ENCODE results near the gene SETDB2. TPM values are rescaled to one million over a fixed set of nuclear protein-coding genes. Genes with fewer than 3 reads are reported as not detected.

The SETDB2 gene
- total and polyA plus RNA-seq, 10 of the 15 experiments (the other 5 are each of a cell fraction or from before 2014, with no cell fraction given) = 1.2 to 10.0 (median 7.4) TPM

DNA sequence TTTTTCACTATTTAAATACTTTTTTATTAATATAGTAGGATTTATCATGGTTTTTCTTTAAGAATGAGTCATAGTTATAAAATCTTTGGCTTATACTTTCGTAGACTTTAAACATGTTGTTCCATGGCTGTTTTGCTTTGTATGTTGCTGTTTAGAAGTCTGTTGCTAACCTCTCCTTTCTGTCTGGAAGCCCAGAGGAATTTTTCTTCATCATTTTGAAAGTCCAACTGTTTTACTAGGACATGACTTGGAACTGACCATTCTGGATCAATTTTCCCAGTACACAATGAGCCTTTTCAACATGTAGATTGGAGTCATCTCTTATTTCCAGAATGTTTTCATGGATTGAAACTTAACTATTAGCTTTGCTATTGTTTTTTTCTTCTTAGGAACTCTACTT lies 8.1 kb upstream of the SETDB2 start:
- ATAC-seq (no peak), FAIRE-seq (no peak), DNase-seq (ENCODE audit: low read depth, low spot score) (no peak)
- Histone ChIP-seq H3K27ac (ENCODE audit: control insufficient read depth, insufficient read depth) (no peak overlapping the region), H4K20me1 (ENCODE audit: control insufficient read depth, insufficient read depth) (no peaks in the 10 kb centered on the region), H3K79me2 (ENCODE audit: control insufficient read depth, insufficient read depth, low read length) (no peaks in the 10 kb centered on the region), H3K4me1 (ENCODE audit: control insufficient read depth, insufficient read depth, low read length) (no peaks in the 10 kb centered on the region), H2AFZ (ENCODE audit: control insufficient read depth, low read depth, low read length) (no peak overlapping the region), H3K36me3 (ENCODE audit: control insufficient read depth in 2 of 2, insufficient read depth in 2 of 2, low read length in 1 of 2) (no peaks in the 10 kb centered on the region), H3K27me3 (replicated peaks in 1 of 2; ENCODE audit: control insufficient read depth in 2 of 2, insufficient read depth in 2 of 2, low read length in 1 of 2) (no peaks in the 10 kb centered on the region), H3K9ac (ENCODE audit: control insufficient read depth, insufficient read depth, low read length) (no peak overlapping the region), H3K4me2 (ENCODE audit: control insufficient read depth, insufficient read depth) (no peak overlapping the region), H3K4me3 (no peak overlapping the region), H3K9me3 (replicated peaks; ENCODE audit: control insufficient read depth, insufficient read depth, low read length) (no peaks in the 10 kb centered on the region)
- ChIA-PET RAD21 (ENCODE audit: unreplicated experiment) (interaction anchor here (1.7 kb wide), 1 partner anchor 9 kb away, joined by 5 read pairs; the partner anchor contains the start of genes CAB39L and SETDB2), SMC1A (ENCODE audit: uncharacterized antibody, unreplicated experiment) (interaction anchor here (0.8 to 2.0 kb wide), 4 partner anchors 8 to 32 kb away, joined by 3 to 11 read pairs (median 4); no protein-coding TSS in a partner anchor), CTCF (interaction anchor here (1.1 kb wide), 1 partner anchor 43 kb away, joined by 6 read pairs; no protein-coding TSS in a partner anchor), POLR2A (interaction anchor here (0.6 kb wide), 2 partner anchors 100 to 941 kb away, joined by 5 to 6 read pairs; no protein-coding TSS in a partner anchor)
- BruUV-seq (replicated peaks) = no TSS peak
- intact Hi-C loops (cut with micrococcal nuclease; ENCODE audit: unreplicated experiment) = no loop called here
- in situ Hi-C loops (cut with MboI) = no loop called here
- TF ChIP-seq JUND (IDR thresholded peaks at IDR 0.05; ENCODE audit: low read depth, low read length) (no peak), RBBP5 (conservative IDR thresholded peaks at IDR 0.05) (no peak), RAD21 (IDR thresholded peaks at IDR 0.05; ENCODE audit: insufficient read depth, low read depth, low read length) (no peak), SP1 (IDR thresholded peaks at IDR 0.05; ENCODE audit: low read depth, low read length) (no peak), EGR1 (IDR thresholded peaks at IDR 0.05; ENCODE audit: borderline replicate concordance in 1 of 2, low read depth in 2 of 2, low read length in 2 of 2) (no peak), CBX3 (IDR thresholded peaks at IDR 0.05; ENCODE audit: borderline replicate concordance, low read depth) (no peak), SUZ12 (IDR thresholded peaks at IDR 0.05; ENCODE audit: unreplicated experiment) (no peak), ATF7 (IDR thresholded peaks at IDR 0.05; ENCODE audit: low read depth) (no peak), NBN (IDR thresholded peaks at IDR 0.05) (no peak), SREBF1 (IDR thresholded peaks at IDR 0.05; ENCODE audit: low read length) (no peak), YBX1 (IDR thresholded peaks at IDR 0.05) (no peak)
- TF ChIP-seq, protein P1, sequence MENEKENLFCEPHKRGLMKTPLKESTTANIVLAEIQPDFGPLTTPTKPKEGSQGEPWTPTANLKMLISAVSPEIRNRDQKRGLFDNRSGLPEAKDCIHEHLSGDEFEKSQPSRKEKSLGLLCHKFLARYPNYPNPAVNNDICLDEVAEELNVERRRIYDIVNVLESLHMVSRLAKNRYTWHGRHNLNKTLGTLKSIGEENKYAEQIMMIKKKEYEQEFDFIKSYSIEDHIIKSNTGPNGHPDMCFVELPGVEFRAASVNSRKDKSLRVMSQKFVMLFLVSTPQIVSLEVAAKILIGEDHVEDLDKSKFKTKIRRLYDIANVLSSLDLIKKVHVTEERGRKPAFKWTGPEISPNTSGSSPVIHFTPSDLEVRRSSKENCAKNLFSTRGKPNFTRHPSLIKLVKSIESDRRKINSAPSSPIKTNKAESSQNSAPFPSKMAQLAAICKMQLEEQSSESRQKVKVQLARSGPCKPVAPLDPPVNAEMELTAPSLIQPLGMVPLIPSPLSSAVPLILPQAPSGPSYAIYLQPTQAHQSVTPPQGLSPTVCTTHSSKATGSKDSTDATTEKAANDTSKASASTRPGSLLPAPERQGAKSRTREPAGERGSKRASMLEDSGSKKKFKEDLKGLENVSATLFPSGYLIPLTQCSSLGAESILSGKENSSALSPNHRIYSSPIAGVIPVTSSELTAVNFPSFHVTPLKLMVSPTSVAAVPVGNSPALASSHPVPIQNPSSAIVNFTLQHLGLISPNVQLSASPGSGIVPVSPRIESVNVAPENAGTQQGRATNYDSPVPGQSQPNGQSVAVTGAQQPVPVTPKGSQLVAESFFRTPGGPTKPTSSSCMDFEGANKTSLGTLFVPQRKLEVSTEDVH (IDR thresholded peaks at IDR 0.05; ENCODE audit: low read depth, partially characterized antibody) = no peak
- TF ChIP-seq, protein P2, sequence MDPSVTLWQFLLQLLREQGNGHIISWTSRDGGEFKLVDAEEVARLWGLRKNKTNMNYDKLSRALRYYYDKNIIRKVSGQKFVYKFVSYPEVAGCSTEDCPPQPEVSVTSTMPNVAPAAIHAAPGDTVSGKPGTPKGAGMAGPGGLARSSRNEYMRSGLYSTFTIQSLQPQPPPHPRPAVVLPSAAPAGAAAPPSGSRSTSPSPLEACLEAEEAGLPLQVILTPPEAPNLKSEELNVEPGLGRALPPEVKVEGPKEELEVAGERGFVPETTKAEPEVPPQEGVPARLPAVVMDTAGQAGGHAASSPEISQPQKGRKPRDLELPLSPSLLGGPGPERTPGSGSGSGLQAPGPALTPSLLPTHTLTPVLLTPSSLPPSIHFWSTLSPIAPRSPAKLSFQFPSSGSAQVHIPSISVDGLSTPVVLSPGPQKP (IDR thresholded peaks at IDR 0.05; ENCODE audit: low read depth, low read length) = no peak
- 100% methylated on average over 1 of the region's 1 CpG for WGBS (ENCODE audit: insufficient coverage, insufficient replicate concordance, low lambda C conversion rate, missing lambda C conversion rate)

Data from GM12878 (cell line).